GM19238 (cell line): Measurements from ENCODE around the gene SUSD4.
A peak's percentile ranks its signal among the peaks of the same experiment; 100 is the strongest.
"Not testable (repeated sequence)": the region's sequence is repeated elsewhere in the genome, so short reads cannot be mapped to it uniquely, and the experiment has no call there.

Experiments used
- DNase-seq: peaks from one replicate; pipeline ENCODE4 v3.0.0; 2011; ENCODE audit warnings: low spot score; ENCODE audit not compliant: insufficient read length

Gene SUSD4

GRCh38 chr1:223363856-223364684, at the start of gene SUSD4:
Gene SUSD4, minus strand, starts transcription at chr1:223364176. Its CDS starts 751 bp downstream, at chr1:223363425.
- peak; percentile 13 for DNase-seq

- DNase-seq, result no peak
These were observed 49.2 kb upstream of the SUSD4 start for GRCh38 chr1:223413216-223413615.

GRCh38 chr1:223411710-223412109, 47.7 kb upstream of the SUSD4 start:
- no peak for DNase-seq

- no peak for DNase-seq
These were observed 47.3 kb upstream of the SUSD4 start for GRCh38 chr1:223411309-223411708.

- DNase-seq, result no peak
These were observed 46.1 kb upstream of the SUSD4 start for GRCh38 chr1:223410036-223410435.

GRCh38 chr1:223405507-223405906, 41.5 kb upstream of the SUSD4 start:
- DNase-seq, result no peak

GRCh38 chr1:223403184-223403815, 39.3 kb upstream of the SUSD4 start:
- DNase-seq, result no peak

- DNase-seq, result no peak
These were observed 38.8 kb upstream of the SUSD4 start for GRCh38 chr1:223402790-223403142.

GRCh38 chr1:223401873-223402789, 38.2 kb upstream of the SUSD4 start:
- no peak for DNase-seq

GRCh38 chr1:223399393-223399792, 35.4 kb upstream of the SUSD4 start:
- not testable (repeated sequence) for DNase-seq

- DNase-seq, result no peak
These were observed 30.7 kb upstream of the SUSD4 start for GRCh38 chr1:223394706-223395105.

- DNase-seq, result no peak
These were observed 30.3 kb upstream of the SUSD4 start for GRCh38 chr1:223394242-223394641.

- no peak for DNase-seq
These were observed 29.6 kb upstream of the SUSD4 start, which contains the start of gene CCDC185 for GRCh38 chr1:223393275-223394214. Gene CCDC185, plus strand, starts transcription at chr1:223393415. Its CDS starts 61 bp downstream, at chr1:223393476.

GRCh38 chr1:223390618-223391017, 26.6 kb upstream of the SUSD4 start:
- DNase-seq, result no peak

GRCh38 chr1:223386013-223386412, 22.0 kb upstream of the SUSD4 start:
- no peak for DNase-seq

GRCh38 chr1:223378754-223379153, 14.8 kb upstream of the SUSD4 start:
- DNase-seq, result no peak

- no peak for DNase-seq
These were observed 10.2 kb upstream of the SUSD4 start for GRCh38 chr1:223374064-223374610.

- DNase-seq, result no peak
These were observed 858 bp upstream of the SUSD4 start for GRCh38 chr1:223364685-223365382.

- no peak for DNase-seq
These were observed 720 bp downstream of the SUSD4 start for GRCh38 chr1:223363057-223363855.
